ENCODE results near the gene OTUD3.

OTUD3 gene

DNA sequence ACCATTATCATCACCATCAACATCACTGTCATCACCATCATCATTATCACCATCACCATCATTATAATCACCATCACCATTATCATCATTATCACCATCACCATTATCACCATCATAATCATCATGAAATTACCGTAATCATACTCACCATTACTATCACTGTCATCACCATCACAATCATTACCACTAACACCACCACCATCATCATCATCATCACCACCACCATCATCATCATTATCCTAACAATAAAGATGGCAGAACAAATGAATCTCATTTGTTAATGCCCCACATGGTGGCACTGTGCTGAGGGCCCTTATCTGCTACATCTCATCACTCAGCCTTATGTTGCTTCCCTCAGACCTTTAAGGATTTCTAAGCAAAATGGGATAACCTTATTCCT lies 50.7 kb downstream of the OTUD3 start:
- TF ChIP-seq, protein P1, sequence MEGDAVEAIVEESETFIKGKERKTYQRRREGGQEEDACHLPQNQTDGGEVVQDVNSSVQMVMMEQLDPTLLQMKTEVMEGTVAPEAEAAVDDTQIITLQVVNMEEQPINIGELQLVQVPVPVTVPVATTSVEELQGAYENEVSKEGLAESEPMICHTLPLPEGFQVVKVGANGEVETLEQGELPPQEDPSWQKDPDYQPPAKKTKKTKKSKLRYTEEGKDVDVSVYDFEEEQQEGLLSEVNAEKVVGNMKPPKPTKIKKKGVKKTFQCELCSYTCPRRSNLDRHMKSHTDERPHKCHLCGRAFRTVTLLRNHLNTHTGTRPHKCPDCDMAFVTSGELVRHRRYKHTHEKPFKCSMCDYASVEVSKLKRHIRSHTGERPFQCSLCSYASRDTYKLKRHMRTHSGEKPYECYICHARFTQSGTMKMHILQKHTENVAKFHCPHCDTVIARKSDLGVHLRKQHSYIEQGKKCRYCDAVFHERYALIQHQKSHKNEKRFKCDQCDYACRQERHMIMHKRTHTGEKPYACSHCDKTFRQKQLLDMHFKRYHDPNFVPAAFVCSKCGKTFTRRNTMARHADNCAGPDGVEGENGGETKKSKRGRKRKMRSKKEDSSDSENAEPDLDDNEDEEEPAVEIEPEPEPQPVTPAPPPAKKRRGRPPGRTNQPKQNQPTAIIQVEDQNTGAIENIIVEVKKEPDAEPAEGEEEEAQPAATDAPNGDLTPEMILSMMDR (conservative IDR thresholded peaks at IDR 0.05; ENCODE audit: control insufficient read depth, insufficient read depth, low read depth, low read length), result no peak
- no peak for DNase-seq (ENCODE audit: low read depth)

DNA sequence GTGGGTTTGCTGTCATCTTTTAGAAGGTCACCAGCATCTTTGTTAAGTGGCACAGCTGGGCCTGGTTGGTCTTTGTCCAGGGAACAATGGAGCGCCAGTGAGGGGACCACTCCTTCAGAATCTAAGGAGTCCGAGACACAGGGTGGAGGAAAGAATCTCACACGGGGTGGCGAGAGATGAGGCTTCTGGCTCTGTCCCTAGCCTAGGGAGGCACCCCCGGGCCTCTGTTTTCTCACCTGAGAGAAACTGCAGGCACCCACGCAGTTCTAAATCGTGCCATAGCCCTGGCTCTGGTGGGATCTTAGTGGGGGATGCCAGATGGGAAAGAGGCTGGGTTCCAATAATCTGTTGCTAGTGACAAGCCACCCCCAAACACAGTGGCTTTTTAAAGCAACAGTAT lies 52.1 kb downstream of the OTUD3 start:
- H3K4me3 ChIP-seq (ENCODE audit: control insufficient read depth, low read depth, low read length), result no peak overlapping the region
- DNase-seq (ENCODE audit: low read depth), result no peak
- TF ChIP-seq, protein P1 (conservative IDR thresholded peaks at IDR 0.05; ENCODE audit: control insufficient read depth, insufficient read depth, low read depth, low read length), result no peak

More for the DNA sequence above, 50.7 kb downstream of the OTUD3 start:
- no peak overlapping the region for H3K4me3 ChIP-seq (ENCODE audit: control insufficient read depth, low read depth, low read length)

DNA sequence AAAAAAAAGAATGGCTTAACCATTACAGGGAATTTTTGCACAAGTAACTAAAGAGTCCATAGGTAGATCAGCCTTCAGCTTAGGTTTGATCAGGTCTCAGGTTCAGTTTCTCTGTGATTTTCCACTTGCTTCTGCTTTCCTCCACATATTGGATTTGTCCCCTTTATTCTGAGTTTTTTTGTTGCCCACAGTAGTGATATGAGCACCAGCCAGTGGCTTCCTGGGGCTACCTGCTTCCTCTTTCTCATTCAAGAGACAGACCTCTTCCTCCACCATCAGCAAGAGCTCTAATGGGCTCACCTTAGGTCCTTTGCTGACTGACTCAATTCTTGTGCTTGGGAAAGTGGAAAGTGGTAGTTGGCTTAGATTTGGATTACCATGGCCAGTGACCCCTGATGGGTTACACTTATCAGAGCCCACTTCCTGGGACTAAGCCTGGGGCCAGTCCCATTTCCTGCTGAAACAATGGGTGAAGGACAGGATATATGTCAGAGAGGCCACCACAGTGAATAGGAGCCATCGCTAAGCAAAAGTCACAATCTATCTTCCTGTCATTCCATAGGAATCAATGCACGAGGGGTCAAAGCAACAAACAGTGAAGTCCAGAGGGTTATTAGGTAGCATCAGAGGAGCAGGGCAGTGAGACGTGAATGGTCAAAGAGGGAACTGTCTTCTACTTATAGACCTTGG lies 54.0 kb downstream of the OTUD3 start:
- no peak for DNase-seq (ENCODE audit: low read depth)
- no peak overlapping the region for H3K4me3 ChIP-seq (ENCODE audit: control insufficient read depth, low read depth, low read length)
- TF ChIP-seq, protein P1 (conservative IDR thresholded peaks at IDR 0.05; ENCODE audit: control insufficient read depth, insufficient read depth, low read depth, low read length), result no peak

DNA sequence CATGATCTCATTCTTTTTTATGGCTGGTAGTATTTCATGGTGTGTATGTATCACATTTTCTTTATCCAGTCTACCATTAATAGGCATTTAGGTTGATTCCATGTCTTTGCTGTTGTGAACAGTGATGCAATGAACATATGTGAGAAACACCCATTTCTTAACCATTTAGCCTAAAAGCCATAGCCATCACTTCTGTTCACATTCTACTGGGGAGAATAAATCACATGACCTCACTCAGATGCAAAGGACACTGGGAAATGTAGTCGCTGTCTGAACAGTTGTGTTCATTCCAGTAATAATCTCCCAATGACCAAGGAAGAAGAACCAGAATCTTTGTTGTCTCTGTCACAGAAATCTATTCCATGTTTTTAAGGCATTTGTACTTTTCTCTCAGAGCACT lies 56.3 kb downstream of the OTUD3 start:
- no peak for DNase-seq (ENCODE audit: low read depth)
- TF ChIP-seq, protein P1 (conservative IDR thresholded peaks at IDR 0.05; ENCODE audit: control insufficient read depth, insufficient read depth, low read depth, low read length), result no peak
- H3K4me3 ChIP-seq (ENCODE audit: control insufficient read depth, low read depth, low read length), result no peak overlapping the region

DNA sequence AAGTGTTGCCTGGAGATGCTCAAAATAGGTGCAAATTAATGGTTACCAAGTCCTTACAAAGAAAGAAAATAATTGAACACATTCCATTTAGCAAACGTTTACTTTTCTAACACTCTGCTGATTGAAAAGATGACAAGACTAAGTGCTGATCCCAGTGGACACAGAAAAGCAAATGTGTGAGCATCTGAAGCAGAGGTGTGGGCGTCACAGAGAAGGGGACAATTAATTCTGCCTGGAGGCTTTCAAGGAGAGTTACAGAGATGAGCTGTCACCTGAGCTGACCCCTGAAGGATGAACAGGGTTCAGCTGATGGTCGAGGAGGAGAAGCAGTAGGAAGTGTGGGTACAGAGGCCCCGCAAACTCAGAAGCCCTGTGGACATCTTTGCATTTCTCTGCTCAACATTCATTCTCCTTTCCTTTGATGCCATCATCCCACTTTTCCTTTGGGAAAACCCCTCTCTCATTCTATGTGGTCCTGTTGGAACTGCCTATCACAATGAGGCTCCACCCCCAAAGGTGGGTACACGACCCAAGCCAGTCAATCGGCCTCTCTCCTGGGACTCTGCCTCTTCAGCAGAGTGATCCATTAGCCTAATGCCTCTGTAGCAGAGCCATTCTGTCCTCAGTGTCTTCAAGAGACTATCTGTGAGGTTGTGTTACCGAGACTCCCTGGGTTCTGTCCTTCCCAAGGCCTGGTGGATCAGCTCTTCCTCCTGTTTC lies 58.5 kb downstream of the OTUD3 start:
- H3K4me3 ChIP-seq (ENCODE audit: control insufficient read depth, low read depth, low read length), result no peak overlapping the region
- DNase-seq (ENCODE audit: low read depth), result no peak
- TF ChIP-seq, protein P1 (conservative IDR thresholded peaks at IDR 0.05; ENCODE audit: control insufficient read depth, insufficient read depth, low read depth, low read length), result no peak

DNA sequence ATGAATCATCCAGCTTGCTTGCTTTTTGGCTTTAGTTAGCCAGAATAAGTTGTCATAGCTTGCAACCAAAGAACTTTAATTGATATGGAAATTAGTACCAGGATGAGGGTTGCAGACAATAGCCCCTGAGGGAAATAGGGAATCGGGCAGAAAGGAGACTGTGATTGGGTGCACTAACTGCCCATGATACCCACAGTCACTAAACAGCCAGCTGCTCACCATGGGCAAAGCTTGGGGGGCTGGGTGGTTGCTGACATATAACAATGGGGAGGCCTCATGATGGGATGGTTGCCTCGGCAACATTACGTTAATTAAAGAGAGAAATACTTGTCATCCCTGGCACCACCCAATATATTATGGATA lies 59.0 kb downstream of the OTUD3 start:
- TF ChIP-seq, protein P1 (conservative IDR thresholded peaks at IDR 0.05; ENCODE audit: control insufficient read depth, insufficient read depth, low read depth, low read length), result no peak
- DNase-seq (ENCODE audit: low read depth), result no peak
- H3K4me3 ChIP-seq (ENCODE audit: control insufficient read depth, low read depth, low read length), result no peak overlapping the region
